Stimulated activated CD4-positive, alpha-beta T cell treated with anti-CD3 and anti-CD28 coated beads, Interleukin-4, amount 100 ng/mL, for 4 hours (primary cell): ENCODE results near the gene GBGT1.

Experiments used
- DNase-seq, 2 experiments: peaks; one replicate each; pipeline ENCODE4 v3.0.0-alpha.2; 2020

The GBGT1 gene

DNA sequence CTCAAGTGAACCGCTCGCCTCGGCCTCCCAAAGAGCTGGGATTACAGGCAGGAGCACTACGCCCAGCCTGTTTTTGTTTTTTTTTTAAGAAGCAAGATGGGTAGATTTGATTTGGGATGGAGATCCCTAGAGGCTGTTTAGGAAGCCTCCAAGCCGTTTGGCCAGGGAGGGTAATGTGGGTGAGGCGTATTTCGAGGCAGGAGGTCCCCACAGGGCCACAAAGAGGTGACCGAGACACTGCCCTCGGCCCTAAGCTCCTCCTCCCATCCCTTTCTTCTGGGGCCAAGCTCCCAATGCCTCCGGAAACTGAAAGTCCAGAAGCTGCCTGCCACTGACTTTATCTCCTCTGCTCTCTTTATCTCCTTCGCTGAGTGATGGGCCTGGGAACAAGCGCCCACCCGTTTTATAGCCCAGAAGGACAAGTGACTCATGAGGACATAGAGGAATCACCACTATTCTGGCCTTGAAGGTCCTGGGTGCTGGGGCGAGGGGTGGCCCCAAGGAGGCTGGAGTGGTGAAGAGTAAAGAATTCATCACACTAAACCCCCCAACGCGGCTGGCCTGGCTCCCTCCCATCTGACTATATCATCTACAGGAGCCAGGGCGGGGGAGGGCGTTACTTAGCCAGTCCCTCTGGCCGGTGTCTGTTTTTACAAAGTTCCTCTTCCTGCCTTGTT is 40.6 kb downstream of the GBGT1 start:
- no peak for DNase-seq

DNA sequence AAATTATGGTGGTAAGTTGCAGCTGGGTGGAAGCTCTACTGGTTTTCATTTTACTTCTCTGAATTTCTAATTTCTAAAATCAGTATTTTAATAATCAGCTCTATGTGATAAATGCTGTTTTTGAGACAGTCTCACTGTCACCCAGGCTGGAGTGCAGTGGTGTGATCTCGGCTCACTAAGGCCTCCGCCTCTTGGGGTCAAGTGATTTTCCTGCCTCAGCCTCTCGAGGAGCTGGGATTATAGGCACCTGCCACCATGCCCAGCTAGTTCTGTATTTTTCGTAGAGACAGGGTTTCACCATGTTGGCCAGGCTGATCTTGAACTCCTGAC is 41.1 kb downstream of the GBGT1 start:
- DNase-seq: no peak

DNA sequence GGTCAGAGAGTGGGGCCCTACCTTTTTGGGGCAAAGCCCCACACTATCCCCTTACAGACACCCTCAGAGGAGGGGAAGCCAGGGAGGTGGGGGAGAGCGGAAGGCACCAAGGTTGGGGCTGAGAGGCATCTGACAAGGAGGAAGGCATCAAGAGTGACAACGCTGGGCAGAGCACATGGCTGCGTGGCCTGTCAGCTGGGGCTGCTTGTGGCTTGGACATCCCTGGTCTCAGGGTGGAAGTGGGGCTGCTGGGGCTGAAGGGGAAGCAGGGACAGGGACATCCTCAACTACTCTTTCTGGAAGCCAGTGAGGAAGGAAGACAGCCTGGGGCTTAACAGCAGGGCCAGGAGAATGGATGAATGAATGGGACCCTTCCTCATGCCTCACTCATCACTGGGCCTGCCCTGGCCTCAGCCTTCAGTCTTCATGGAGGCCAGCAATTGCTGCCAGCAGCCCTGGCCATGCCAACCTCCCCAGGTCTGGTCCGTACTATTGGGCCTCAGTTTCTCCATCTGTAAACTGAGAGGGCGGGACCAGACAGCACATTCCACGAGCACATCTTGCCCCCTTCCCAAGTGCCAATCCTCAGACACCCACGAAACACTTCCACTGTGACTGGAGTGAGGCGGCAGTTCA is 41.7 kb downstream of the GBGT1 start:
- DNase-seq: no peak

DNA sequence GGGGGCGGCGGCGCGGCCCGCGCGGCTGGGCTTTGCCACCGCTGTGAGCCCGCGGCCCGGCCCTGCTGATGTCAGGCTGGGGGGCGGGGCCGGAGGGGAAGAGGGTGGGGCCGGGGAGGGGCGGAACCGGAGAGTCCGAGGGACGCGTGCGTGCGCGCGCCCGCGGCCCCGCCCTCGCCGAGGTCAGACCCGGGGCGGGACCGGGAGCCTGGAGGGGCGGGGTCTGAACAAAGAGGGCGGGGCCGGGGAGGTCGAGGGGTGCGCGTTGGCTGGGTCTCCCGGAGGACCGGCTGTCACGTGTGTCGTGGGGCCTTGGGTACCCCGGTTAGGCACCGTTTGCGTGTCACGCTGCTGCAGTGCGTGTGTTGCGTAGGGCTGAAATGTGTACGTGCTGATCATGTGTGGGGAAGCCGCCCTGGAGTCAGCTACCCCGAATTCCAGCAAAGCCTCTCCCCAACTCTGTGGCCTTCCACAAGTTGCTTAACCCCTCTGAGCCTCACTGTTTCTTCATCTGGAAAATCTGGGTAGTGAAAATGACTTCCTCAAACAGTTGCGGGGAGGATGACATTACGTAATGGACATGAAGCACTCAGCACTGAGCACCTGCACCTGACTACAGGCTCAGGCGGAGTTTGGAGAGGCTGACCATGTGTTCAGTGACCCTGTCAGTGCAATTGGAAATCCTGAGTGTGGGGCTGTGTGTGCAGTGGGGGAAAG is 42.4 kb downstream of the GBGT1 start, which contains the start of gene RALGDS:
Gene RALGDS (minus strand): TSS at position 43 of the 717 bp plus-strand sequence. CDS start 86 bp downstream, outside the sequence.
- DNase-seq: peak; percentile 87 to 95

DNA sequence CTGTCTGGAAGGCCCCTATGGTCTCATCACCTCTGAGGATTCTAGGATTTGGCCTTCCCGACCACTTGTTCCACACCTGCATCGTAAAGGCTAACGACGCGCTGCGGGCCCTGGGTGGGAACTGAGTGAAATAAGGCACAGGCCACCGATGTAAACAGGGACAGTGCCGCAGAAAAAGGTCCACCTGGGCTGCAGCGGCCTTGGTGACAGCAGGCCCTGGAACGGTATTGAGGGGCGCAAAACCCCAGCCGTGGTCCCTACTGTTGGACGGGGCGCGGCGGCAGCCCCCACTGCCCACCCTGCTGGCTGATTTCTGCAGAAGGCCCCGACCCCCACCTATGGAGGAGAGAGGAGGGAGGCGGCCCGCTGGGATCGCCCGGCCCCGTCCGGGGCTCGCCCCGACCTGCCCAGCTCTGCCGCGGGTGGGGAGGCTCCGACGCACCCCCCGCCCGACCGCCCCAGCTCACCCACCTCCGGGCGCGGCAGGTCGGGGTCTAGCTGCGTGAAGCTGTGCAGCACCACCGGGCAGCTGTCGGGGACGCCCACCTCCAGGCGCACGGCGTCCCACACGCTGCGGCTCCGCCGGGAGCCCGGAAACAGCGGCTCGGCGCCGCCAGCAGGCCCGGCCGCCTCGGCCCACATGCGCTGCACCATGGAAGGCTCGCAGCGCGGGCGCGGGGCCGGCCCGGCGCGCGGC is 43.1 kb downstream of the GBGT1 start:
- DNase-seq: no peak

DNA sequence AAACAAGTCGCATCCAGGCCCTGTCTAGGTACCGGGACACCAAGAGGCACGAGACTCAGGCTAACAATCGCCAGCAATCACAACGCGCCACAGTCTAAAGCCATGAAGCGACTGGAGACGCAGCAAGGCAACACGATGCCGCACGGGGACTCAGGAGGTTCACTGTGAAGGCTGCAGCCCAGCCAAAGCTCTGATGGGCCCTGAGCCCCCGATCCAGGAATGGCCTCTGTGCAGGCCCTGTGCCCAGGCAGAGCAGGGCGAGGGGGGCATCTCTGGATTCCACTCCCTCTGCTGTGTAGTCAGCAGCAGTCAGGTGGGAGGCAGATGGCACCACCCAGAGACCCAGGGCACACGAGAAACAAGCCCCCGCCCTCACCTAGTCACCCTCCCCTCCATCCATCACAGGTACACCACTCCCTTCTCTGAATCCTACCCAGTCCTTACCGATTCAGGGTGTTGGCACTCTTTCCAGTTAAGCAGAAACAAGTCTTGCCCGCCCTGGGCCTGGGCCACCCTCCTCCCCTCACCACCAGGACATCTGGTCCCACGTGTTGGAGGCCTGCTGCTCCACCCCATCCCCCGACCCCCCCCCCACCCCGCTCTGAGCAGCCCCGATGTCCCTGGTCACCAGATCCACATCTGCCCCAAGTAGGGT is 43.7 kb downstream of the GBGT1 start:
- DNase-seq: no peak

DNA sequence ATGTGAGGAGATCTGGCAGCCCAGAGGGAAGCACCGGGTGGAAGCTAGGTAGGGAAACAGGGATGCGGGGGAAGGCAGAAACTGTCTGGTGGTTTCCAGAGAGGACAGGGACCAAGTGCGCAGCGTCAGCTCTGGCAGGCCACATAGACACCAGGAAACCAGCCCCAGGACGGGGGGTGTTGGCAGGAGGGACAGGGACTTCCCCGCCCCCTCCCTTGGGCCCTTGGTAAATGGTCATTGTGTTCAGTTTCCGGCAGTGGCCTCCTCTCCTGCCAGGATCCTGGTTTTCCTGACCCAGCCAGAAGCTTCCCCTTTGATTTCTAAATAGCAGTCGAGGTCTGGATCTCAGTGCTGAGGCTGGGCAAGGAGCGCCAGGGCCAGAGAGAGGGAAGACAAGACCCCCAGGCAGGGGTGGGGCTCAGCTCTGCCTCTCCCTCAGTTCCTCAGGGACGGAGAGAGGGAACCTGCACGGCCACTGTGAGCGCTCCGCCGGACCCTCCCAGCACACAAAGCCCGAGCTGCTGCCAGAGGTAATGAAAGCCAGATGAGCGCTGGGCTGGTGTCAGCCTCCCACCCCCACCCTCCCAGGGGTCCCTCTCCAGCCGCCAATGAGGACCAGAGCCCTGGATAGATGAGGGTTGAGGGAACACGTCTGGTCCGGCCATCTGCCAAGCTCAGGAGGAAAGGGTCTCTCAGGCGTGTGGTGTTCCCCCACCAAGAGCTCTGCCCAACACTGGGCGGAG is 44.4 kb downstream of the GBGT1 start:
- DNase-seq: no peak

DNA sequence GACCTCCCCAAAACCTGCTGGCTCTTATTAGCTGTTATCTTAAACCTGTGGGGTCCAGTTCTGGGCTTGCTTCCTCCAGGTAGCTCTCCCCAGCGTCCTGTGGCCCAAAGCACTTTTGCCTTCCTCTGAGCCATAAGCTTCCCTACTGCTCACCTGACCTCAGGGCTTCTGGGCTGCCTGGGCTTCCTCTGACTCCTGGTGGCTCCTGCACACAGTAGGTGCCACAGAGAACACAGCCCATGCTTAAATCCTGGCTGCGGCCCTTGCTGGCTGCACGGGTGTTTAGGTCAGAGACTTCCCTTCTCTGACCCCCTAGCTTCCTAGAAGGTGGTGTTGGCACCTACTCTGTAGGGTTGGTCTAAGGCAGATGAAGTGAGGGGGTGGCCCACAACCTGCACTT is 45.1 kb downstream of the GBGT1 start:
- no peak for DNase-seq

DNA sequence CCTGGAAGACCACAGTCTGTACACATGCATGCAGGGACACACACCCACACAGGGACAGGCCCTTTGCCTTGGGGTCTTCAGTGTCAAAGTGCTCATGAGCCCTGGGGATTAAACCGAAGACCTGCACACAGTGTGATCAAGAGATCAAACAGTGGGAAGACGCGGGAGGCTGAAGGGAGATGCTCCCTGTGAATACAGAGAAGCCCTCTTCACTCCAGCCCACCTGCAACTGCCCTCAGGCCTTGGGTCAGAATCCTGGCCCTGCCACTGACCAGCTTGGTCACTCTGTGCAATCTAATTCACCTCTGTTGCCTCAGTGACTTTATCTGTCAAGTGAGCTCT is 45.6 kb downstream of the GBGT1 start:
- DNase-seq: no peak

DNA sequence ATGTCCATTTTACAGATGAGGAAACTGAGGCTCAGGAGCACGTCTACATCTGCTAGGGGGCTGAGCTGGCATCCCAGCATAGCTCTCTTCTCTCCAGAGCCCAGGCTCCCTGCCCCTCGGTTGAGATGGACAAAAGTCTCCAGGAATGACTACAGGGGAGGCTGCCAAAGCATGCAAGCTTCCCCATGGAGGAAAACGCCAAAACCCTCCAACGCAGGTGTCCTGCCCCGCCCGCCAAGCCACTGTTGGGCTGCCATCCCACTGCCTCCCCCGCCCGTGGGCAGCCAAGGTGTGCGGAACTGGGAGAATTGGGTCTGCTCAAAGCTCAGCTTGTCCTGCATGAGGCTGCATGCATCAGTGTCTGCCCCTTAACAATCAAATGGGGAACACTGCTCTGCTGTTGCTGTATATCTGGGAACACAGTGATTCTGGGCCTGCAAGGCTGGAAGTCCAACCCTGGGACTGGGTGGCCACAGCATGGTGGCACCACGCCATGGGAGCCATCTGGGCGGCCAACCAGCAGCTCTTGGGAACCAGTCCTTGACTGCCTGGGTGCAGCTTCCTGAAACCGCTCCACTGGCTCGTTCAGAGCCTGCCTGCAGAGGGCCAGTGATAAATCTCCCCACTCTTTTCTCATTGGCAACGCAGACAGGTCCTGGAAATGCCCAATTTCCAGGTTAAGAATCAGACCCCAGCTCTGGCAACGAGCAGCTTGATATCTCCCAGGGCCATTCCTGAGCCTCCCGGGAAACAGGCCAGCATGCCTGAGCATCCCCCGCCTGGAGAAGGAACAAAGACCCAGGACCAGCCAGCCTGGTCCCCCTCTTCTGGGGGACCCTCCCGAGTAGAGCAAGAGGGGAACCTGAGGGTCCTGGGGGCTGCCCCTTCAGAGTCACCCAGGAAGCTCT is 46.2 kb downstream of the GBGT1 start:
- no peak for DNase-seq

DNA sequence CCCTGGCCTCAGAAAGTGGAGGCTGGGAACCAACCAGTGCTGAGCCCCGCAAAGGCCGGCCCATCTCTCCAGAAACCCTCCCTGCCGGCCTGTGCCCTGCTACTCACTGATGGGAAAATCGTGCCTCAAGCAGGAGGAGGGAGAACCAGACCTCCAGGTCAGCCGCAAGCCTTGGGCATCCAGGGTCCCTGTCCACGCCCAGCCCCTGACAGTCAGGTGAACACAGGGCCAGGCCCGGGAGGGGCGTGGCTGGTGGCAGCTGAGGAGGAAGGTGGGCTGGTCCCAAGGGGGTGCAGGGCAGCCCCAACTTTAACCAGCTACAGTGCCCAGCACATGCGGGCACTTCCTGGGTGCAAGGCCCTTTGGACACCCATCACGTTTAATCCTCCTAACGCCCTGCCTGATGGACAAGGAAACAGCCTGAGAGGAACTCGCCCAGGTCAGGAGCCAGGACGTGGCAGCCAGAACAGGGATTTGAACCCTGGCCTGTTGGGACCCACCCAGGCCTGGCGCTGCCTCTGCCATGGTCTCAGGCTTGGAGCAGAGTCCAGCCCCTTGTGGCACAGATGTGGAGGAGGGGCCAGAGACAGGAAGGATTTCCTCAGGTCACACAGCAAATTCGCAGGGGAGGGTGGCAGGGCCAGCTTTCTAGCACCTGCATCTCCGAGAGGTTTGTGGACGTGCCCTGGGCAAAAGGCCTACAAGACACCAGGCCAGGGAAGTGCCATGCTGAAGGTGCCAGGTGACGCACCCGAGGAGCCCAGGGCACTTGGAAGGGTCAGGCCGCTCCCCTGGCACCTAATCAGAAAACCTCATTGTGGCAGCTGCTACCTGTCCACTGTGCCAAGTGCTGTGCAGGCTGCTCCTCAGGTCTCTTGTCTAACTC is 47.1 kb downstream of the GBGT1 start:
- no peak for DNase-seq

DNA sequence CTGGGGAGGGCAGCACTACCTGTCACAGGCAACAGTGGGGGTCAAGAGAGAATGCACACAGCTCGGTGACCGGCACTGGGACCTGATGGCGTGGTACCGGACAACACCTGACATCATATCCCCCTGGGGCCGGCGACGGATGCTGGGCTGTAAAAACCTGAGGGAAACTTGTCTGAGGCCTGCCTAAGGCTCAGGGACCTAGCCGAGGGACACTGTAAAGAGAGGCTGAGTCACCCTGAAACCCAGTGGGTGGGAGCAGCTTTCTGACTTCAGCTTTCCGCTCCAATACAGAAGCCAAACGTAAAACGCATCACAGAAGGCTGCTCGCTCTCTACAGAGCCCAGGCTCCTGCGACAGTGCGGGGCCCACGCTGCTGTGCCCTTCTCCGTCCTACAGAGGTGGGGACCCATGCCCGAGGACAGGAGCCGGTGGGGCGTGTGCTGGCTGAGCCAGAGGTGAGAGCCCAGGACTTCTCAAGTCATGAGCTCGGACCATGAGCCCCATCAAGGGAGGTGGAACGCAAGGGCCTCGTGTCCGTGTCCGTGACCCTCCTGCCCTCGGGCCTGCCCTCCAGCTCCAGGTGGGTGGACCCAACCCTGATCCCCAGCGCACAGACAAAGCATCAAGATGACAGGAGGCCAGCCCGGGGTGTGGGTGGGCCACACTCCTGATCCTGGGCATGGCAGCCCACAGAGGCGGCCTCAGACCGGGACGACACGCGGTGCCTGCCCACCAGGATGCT is 47.9 kb downstream of the GBGT1 start:
- DNase-seq: peak; percentile 55 to 71

DNA sequence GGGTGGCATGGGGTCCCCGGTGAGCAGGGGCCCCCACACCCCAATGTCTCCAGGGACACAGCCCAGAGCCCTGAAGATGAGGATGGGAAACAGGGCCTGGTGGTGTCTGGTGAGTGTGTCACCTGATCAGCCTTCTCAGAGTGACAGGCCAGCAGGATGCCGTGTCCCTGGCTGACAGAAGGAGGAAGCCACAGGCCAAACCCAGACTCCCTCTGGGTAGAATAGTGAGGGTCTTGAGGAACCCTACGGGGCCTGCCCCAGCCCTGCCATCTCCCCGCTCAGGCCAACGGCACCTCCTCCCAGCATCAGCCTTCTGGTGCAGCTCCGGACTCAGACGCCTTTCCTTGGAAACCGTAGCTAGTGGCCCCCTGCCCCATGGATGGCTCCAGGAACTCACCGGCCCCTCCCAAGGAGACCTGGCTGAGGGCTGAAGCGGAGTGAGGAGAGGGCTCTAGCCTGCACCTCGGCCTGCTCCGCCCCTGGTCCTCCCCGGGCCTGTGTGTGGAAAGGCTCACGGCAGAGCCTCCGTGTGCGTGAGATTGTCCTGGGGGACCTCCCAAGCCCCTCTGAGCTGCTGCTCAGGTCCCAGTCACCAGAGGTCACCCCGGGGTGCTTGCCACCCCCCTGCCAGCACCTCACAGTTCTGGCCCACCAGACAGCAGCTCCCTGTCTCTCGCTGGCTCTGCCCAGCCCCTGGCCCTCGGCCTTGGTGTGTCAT is 48.7 kb downstream of the GBGT1 start:
- DNase-seq: no peak

DNA sequence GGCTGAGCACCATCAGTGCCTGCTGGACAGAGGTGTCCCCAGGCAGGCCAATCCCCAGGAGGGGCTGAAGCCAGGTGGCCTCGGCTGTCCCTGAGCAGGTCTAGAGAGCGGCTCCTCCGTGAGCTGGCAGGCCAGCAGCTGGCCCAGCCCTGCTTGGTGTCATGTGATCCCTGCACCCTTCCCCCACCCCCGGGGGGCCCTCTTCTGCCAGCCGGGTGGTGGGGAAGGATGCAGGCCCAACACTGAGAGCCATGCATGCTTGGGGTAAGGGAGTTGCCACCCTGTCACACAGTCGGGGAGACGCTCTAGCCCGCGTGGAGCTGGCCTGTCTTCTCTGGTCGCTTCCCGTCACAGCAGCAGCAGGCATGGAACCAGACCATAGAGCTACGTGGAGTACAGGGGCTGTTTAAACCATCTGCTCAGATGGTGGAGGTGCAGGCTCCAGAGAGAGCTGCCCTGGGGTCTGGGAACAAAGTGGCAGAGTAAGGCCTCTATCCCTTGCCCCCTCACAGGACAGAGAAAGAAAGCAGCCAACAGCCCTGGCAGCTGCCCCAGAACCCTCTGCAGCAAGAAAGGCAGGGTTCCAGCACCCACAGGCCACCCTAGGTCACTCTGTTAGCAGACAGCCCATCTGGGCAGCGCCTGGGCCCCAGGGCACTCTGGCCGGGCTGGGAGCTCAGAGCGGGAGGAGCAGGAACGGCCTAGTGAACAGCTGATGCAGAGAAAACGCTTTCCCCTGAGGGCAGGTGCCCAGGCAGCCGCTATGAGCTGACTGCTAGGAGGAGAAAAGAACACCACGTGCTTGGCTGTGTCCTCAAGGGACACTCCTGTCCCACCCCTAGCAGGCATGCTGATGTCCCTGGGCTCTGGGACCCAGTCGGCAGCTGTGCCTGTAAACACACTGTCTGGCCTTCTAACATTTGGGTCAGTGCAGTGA is 49.5 kb downstream of the GBGT1 start:
- DNase-seq: no peak

DNA sequence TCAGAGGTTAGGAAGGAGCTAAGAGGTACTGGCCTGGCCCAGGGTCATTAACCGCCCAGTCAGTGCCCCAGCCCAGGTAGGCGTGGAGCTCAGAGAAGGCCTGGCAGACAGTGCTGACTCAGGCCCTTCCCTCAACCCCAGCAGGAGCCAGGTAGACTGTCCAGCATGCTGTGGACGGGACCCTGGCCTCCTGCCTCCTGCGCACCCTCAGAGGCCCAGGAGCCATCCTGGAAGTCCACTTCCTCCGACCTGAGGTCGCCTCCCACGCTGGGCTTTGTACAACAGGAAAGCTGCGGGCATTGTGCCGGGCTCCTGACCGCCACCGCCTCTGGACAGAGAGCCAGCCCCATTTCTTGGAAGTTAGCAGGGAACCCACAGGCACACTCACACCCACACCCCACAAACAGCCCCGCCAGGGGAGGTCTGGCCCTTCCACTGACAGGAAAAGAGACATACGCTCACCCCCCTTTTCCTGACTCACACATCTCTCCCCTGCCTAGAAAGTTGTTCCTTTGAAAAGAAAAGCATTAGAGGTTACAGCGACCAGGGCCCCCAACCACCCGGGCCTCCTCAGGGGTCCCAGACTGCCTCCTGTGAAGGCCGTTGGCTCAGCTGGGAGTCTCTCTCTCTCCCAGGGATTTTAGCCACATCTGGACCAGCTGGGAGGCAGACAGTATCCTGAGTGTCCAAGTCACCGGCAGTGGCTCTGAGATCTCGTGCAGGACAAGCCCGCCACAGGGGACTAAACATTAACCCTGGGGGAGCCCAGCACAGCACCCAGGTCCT is 50.4 kb downstream of the GBGT1 start:
- no peak for DNase-seq

DNA sequence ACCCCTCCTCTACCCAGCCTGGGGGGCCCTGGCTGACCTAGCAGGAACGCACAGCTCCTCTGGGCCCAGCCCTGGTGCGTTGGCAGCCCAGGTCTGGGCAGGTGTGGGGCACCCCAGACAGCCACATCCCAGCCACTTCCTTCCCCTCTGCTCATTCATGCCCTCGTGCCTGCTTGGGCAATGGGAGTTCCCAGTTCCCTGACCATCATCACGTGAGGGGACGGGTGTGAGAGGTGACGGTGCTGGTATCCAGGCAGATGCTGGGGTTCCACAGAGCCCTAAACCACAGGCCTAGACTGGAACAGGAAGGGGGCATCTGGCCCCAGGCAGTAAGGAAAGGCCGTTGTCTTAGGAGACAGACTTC is 51.1 kb downstream of the GBGT1 start:
- no peak for DNase-seq
